MCF 10A (cell line): ENCODE data around the gene MIEF2. TPM values are rescaled to one million over a fixed set of nuclear protein-coding genes. Genes with fewer than 3 reads are reported as not detected.
"Not testable (repeated sequence)": the region's sequence is repeated elsewhere in the genome, so short reads cannot be mapped to it uniquely, and the experiment has no call there.

Experiments used
- BruUV-seq: library from RNA; stranded (reverse); fragments of 400-500 nt; replicated peaks from 2 replicates; lab custom pipeline; 2021; lab: Mats Ljungman, UMichigan
- CTCF ChIA-PET: fragments of 300-600 bp; sonication (Branson Sonifier 250); formaldehyde crosslinking; extraction: SDS; loops from one replicate; lab custom pipeline; 2021; ENCODE audit warnings: antibody characterized with exemption, inconsistent platforms; lab: Yijun Ruan, JAX
- POLR2A ChIA-PET: fragments of 300-600, 350-650 bp; sonication (Branson Sonifier 250); formaldehyde crosslinking; extraction: SDS; loops from one replicate; lab custom pipeline; 2020; ENCODE audit warnings: antibody characterized with exemption, inconsistent platforms; lab: Yijun Ruan, JAX
- DNase-seq: peaks from one replicate; pipeline ENCODE4 v3.0.0-alpha.2; 2018; ENCODE audit not compliant: unreplicated experiment
- H3K27ac Mint-ChIP-seq: one replicate; pipeline ENCODE4 v1.8.0; 2022; ENCODE audit warnings: mild to moderate bottlenecking, low read depth, mixed read lengths; ENCODE audit not compliant: unreplicated experiment
- H3K27me3 Mint-ChIP-seq: one replicate; pipeline ENCODE4 v1.8.0; 2022; ENCODE audit warnings: mixed read lengths; ENCODE audit not compliant: insufficient read depth, unreplicated experiment
- H3K36me3 Mint-ChIP-seq: one replicate; pipeline ENCODE4 v1.8.0; 2022; ENCODE audit warnings: mild to moderate bottlenecking, moderate library complexity, mixed read lengths; ENCODE audit not compliant: insufficient read depth, unreplicated experiment
- H3K4me1 Mint-ChIP-seq: one replicate; pipeline ENCODE4 v1.8.0; 2022; ENCODE audit warnings: mixed read lengths; ENCODE audit not compliant: insufficient read depth, unreplicated experiment
- H3K4me3 Mint-ChIP-seq: one replicate; pipeline ENCODE4 v1.8.0; 2022; ENCODE audit warnings: mild to moderate bottlenecking, moderate library complexity, mixed read lengths; ENCODE audit not compliant: unreplicated experiment
- H3K9me3 Mint-ChIP-seq: one replicate; pipeline ENCODE4 v1.8.0; 2022; ENCODE audit warnings: mixed read lengths; ENCODE audit not compliant: unreplicated experiment
- intact Hi-C: fragments of 100-400 bp; cut with micrococcal nuclease; formaldehyde crosslinking; loops from 2 replicates; pipeline ENCODE4 v1.14.1; 2022
- total RNA-seq: library from RNA; stranded (reverse); gene quantifications from 2 replicates; pipeline ENCODE4 v1.2.3, GENCODE V29; 2022
- TF ChIP-seq, protein P1 (sequence below): fragments of 200-600 bp; IDR thresholded peaks from one replicate; pipeline ENCODE4 v1.8.0; 2022; ENCODE audit warnings: antibody characterized with exemption, mild to moderate bottlenecking; ENCODE audit not compliant: unreplicated experiment

Gene MIEF2
- total RNA-seq, 1 experiment from 2014 or later: 12.1 TPM

DNA sequence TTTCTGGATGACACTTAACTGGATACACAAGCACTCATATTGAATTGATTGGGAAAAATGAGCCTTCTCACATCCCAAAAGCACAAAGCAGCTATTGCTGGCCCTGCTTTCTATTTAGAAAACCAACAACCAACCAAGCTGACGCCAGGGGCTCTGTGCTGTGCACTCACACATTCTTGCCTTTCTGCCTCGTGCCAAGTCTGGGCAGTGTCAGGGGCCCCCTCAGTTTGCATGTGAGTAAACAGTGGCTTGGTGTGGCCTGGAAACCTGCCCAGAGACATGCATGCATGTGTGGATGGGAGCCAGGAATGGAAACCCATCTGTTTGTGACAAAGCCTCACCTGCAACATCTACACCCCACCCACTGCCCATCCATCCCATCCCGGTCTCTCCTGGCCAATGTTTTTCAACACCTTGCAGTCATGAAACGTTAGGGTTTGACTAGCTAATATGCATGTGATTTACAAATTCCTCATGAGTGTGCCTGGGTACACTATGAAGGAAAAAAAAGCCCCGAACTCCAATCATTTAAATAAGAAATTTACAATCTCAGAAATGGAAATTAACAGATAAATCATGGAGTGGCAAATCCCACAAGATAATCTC, 20.4 kb downstream of the MIEF2 start:
- TF ChIP-seq, protein P1, sequence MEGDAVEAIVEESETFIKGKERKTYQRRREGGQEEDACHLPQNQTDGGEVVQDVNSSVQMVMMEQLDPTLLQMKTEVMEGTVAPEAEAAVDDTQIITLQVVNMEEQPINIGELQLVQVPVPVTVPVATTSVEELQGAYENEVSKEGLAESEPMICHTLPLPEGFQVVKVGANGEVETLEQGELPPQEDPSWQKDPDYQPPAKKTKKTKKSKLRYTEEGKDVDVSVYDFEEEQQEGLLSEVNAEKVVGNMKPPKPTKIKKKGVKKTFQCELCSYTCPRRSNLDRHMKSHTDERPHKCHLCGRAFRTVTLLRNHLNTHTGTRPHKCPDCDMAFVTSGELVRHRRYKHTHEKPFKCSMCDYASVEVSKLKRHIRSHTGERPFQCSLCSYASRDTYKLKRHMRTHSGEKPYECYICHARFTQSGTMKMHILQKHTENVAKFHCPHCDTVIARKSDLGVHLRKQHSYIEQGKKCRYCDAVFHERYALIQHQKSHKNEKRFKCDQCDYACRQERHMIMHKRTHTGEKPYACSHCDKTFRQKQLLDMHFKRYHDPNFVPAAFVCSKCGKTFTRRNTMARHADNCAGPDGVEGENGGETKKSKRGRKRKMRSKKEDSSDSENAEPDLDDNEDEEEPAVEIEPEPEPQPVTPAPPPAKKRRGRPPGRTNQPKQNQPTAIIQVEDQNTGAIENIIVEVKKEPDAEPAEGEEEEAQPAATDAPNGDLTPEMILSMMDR: no peak
- H3K9me3 Mint-ChIP-seq: no peaks in the 10 kb centered on the region
- DNase-seq: no peak
- no peak overlapping the region for H3K4me3 Mint-ChIP-seq
- no peaks in the 10 kb centered on the region for H3K4me1 Mint-ChIP-seq
- H3K27me3 Mint-ChIP-seq: no peaks in the 10 kb centered on the region
- CTCF ChIA-PET: interaction anchor here (0.7 kb wide), 1 partner anchor 20 kb away, joined by 4 read pairs; no protein-coding TSS in a partner anchor
- intact Hi-C loops: no loop called here
- no TSS peak for BruUV-seq
- POLR2A ChIA-PET: no interaction called here
- peaks cover 86% of the 10 kb centered on the region for H3K36me3 Mint-ChIP-seq
- H3K27ac Mint-ChIP-seq: no peak overlapping the region

DNA sequence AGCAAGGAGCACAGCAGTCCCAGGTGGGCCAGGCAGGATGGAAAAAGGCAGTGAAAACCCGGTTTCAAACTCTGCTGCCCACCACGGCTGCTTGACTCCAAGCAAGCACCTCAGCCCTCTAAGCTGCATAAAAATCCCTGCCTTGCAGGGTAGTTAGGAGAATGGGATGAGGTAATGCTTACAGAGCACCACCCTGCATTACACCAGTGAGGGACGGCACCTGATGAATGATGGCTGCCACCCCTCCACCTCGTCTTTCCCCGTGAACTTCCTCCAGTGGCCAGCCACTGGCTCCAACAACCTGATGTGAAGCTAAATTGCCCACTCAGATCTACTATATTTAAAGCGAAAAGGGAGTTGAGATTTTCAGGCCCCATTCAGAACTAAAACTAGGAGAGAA, 21.3 kb downstream of the MIEF2 start:
- Mint-ChIP-seq H3K27me3 (no peaks in the 10 kb centered on the region), H3K27ac (no peak overlapping the region), H3K9me3 (no peaks in the 10 kb centered on the region), H3K4me1 (no peaks in the 10 kb centered on the region), H3K4me3 (no peak overlapping the region), H3K36me3 (peaks cover 86% of the 10 kb centered on the region)
- no TSS peak for BruUV-seq
- CTCF ChIA-PET: interaction anchor here (0.5 to 0.6 kb wide), 2 partner anchors 16 to 97 kb away, joined by 3 read pairs; no protein-coding TSS in a partner anchor
- intact Hi-C loops: no loop called here
- DNase-seq: no peak
- POLR2A ChIA-PET: interaction anchor here (1.2 kb wide), 2 partner anchors 29 to 31 kb away, joined by 3 to 5 read pairs; no protein-coding TSS in a partner anchor
- TF ChIP-seq, protein P1: no peak

DNA sequence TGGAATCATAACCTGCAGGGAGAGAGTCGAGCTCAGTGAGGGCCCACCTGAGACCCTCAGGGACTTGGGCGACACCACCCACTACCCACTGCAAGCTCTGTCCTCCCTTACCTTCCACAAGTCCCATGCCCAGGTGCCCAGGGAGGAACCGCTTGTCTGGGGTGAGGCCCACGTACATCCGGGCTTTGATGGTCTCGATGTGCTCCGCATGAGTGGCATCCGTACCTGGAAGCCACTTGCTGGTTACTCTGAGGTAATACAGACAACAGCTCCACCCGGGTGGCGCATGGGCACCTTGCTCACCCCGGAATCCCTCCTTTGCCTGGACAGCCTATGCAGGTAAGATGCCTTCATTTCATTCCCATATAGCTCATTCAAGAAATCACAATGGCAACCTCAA, 24.8 kb downstream of the MIEF2 start:
- Mint-ChIP-seq H3K36me3 (peaks cover 90% of the 10 kb centered on the region), H3K4me3 (no peak overlapping the region), H3K27ac (no peak overlapping the region), H3K27me3 (no peaks in the 10 kb centered on the region), H3K9me3 (no peaks in the 10 kb centered on the region), H3K4me1 (no peaks in the 10 kb centered on the region)
- TF ChIP-seq, protein P1: no peak
- ChIA-PET POLR2A (interaction anchor here (1.2 kb wide), 1 partner anchor 55 kb away, joined by 3 read pairs; no protein-coding TSS in a partner anchor), CTCF (interaction anchor here (1.3 kb wide), 1 partner anchor 15 kb away, joined by 9 read pairs; no protein-coding TSS in a partner anchor)
- no TSS peak for BruUV-seq
- intact Hi-C loops: no loop called here
- no peak for DNase-seq

DNA sequence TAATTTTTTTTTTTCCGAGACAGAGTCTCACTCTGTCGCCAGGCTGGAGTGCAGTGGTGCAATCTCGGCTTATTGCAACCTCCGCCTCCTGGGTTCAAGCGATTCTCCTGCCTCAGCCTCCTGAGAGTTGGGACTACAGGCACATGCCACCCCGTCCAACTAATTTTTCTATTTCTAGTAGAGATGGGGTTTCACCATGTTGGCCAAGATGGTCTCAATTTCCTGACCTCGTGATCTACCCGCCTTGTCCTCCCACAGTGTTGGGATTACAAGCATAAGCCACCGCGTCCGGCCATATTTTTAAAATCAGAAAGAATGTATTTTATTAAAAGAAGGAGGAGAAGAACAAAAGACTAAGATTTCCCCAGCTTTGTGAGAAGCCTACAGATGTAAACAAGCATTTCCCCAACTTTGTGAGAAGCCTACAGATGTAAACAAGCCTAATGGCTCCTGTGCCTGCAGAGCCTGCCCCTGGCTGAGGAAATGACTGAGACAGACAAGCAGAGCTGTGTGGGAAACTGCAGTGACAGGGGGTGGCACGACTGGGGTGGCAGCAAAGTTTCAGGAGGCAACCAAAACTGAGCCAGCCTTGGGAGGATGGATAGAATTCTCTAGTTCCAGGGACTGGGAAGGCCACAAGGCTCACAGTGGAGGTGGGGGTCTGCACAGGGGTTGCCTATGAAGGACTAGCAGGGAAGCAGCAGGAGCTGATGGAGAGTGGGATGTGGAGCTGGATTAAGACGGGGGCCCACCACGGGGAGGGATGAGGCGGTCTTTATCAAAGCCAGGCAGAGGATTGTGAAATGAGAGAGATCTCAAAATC, 31.5 kb downstream of the MIEF2 start:
- no peak overlapping the region for H3K4me3 Mint-ChIP-seq
- no peaks in the 10 kb centered on the region for H3K9me3 Mint-ChIP-seq
- no peak for DNase-seq
- H3K4me1 Mint-ChIP-seq: no peaks in the 10 kb centered on the region
- ChIA-PET CTCF (no interaction called here), POLR2A (no interaction called here)
- TF ChIP-seq, protein P1: no peak
- no peak overlapping the region for H3K27ac Mint-ChIP-seq
- peaks cover 80% of the 10 kb centered on the region for H3K36me3 Mint-ChIP-seq
- H3K27me3 Mint-ChIP-seq: no peaks in the 10 kb centered on the region
- no TSS peak for BruUV-seq
- intact Hi-C loops: no loop called here

DNA sequence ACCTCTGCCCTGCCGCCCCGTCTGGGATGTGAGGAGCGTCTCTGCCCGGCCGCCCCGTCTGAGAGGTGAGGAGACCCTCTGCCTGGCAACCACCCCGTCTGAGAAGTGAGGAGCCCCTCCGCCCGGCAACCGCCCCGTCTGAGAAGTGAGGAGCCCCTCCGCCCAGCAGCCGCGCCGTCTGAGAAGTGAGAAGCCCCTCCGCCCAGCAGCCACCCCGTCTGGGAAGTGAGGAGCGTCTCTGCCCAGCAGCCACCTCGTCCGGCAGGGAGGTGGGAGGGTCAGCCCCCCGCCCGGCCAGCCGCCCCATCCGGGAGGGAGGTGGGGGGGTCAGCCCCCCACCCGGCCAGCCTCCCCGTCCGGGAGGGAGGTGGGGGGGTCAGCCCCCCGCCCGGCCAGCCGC, 37.6 kb downstream of the MIEF2 start:
- CTCF ChIA-PET, BruUV-seq, H3K9me3 Mint-ChIP-seq, H3K4me1 Mint-ChIP-seq, H3K27me3 Mint-ChIP-seq, H3K4me3 Mint-ChIP-seq, intact Hi-C loops, POLR2A ChIA-PET, DNase-seq, H3K27ac Mint-ChIP-seq: not testable (repeated sequence)
- peaks cover 57% of the 10 kb centered on the region for H3K36me3 Mint-ChIP-seq
